SU-DHL-6 (cell line): ENCODE measurements around the gene ARHGEF3.

ENCODE experiments used
- H2AFZ ChIP-seq: fragments of 200-600 bp; sonication (generic); 2 replicates; pipeline ENCODE4 v1.6.1; 2014; ENCODE audit warnings: low read depth, mild to moderate bottlenecking, moderate library complexity, mixed read lengths, antibody characterized with exemption, low read length; ENCODE audit not compliant: severe bottlenecking
- H3F3A ChIP-seq: fragments of 200-600 bp; shearing (Covaris generic); 2 replicates; pipeline ENCODE4 v1.6.0; 2016; ENCODE audit warnings: antibody characterized with exemption, mild to moderate bottlenecking; ENCODE audit not compliant: insufficient read depth
- H3K27ac ChIP-seq: fragments of 200-600 bp; sonication (generic); 2 replicates; pipeline ENCODE4 v1.5.1; 2016; ENCODE audit warnings: low read depth, mild to moderate bottlenecking, low read length, moderate library complexity, mixed read lengths
- H3K27me3 ChIP-seq: fragments of 200-600 bp; sonication (generic), shearing (Covaris generic); 2 replicates; pipeline ENCODE4 v1.6.0; 2014; ENCODE audit warnings: mild to moderate bottlenecking, low read length
- H3K36me3 ChIP-seq: fragments of 200-600 bp; sonication (generic); 2 replicates; pipeline ENCODE4 v1.6.1; 2014; ENCODE audit warnings: mild to moderate bottlenecking, low read length, mixed read lengths
- H3K4me2 ChIP-seq: fragments of 300-600, 200-600 bp; shearing (Covaris generic), sonication (generic); 2 replicates; pipeline ENCODE4 v1.6.0; 2014; ENCODE audit warnings: low read length, low read depth, mild to moderate bottlenecking; ENCODE audit not compliant: poor library complexity, severe bottlenecking
- H3K4me3 ChIP-seq: fragments of 200-600 bp; sonication (generic); 2 replicates; pipeline ENCODE4 v1.5.1; 2014; ENCODE audit warnings: antibody characterized with exemption, low read length, mild to moderate bottlenecking, mixed read lengths; ENCODE audit not compliant: insufficient read depth, poor library complexity, severe bottlenecking
- H3K79me2 ChIP-seq: fragments of 200-600 bp; sonication (generic); 2 replicates; pipeline ENCODE4 v1.6.1; 2014; ENCODE audit warnings: mild to moderate bottlenecking, low read length, moderate library complexity; ENCODE audit not compliant: insufficient read depth
- H3K9ac ChIP-seq: fragments of 200-600 bp; sonication (generic); 2 replicates; pipeline ENCODE4 v1.7.0; 2014; ENCODE audit warnings: mild to moderate bottlenecking, low read length
- H3K9me2 ChIP-seq: fragments of 200-600 bp; sonication (generic); replicated peaks from 2 replicates; pipeline ENCODE4 v1.6.1; 2014; ENCODE audit warnings: low read length; ENCODE audit not compliant: insufficient read depth
- H3K9me3 ChIP-seq: fragments of 200-600 bp; sonication (generic); 2 replicates; pipeline ENCODE4 v1.6.1; 2014; ENCODE audit warnings: low read length, mixed read lengths; ENCODE audit not compliant: insufficient read depth
- H4K20me1 ChIP-seq: fragments of 200-600 bp; sonication (generic); 2 replicates; pipeline ENCODE4 v1.6.1; 2014; ENCODE audit warnings: low read depth, mild to moderate bottlenecking, antibody characterized with exemption, low read length, moderate library complexity, mixed read lengths
- EZH2phosphoT487 ChIP-seq: fragments of 200-600 bp; sonication (generic), shearing (Covaris generic); conservative IDR thresholded peaks from 2 replicates; pipeline ENCODE4 v1.6.1; 2018; ENCODE audit warnings: mild to moderate bottlenecking, antibody characterized with exemption, low read length, moderate library complexity, mixed read lengths
- TF ChIP-seq, protein P1 (sequence below): fragments of 200-600 bp; sonication (generic); IDR thresholded peaks from one replicate; pipeline ENCODE4 v1.5.1; 2017; ENCODE audit warnings: antibody characterized with exemption, mild to moderate bottlenecking, low read length, moderate library complexity; ENCODE audit not compliant: insufficient read depth, poor library complexity, severe bottlenecking

The ARHGEF3 gene

DNA sequence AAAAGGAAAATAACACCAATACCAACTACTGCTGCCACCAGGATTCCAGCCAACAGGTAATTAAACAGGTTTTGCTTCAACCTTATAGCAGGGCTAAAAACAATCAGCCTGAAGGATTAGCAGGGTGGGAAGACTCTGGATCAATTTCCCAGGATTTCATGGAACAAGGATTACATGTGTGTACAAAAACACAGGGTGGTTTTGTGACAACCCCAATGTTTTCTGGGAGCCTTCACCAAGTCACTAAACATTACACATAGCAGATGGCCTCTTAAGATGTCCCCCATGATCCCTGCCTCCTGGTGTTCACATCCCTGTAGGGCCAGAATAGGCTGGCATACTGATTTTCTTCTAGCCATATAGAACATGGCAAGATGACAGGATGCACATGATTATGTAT lies 42.8 kb upstream of the ARHGEF3 start:
- Histone ChIP-seq H3F3A (no peaks in the 10 kb centered on the region), H3K9ac (no peak overlapping the region), H3K4me3 (no peak overlapping the region), H4K20me1 (no peaks in the 10 kb centered on the region), H3K9me3 (no peaks in the 10 kb centered on the region), H2AFZ (no peak overlapping the region), H3K36me3 (no peaks in the 10 kb centered on the region), H3K27me3 (no peaks in the 10 kb centered on the region), H3K4me2 (no peak overlapping the region), H3K79me2 (no peaks in the 10 kb centered on the region), H3K27ac (no peak overlapping the region), H3K9me2 (no peaks in the 10 kb centered on the region)
- TF ChIP-seq EZH2phosphoT487 = no peak
- TF ChIP-seq, protein P1, sequence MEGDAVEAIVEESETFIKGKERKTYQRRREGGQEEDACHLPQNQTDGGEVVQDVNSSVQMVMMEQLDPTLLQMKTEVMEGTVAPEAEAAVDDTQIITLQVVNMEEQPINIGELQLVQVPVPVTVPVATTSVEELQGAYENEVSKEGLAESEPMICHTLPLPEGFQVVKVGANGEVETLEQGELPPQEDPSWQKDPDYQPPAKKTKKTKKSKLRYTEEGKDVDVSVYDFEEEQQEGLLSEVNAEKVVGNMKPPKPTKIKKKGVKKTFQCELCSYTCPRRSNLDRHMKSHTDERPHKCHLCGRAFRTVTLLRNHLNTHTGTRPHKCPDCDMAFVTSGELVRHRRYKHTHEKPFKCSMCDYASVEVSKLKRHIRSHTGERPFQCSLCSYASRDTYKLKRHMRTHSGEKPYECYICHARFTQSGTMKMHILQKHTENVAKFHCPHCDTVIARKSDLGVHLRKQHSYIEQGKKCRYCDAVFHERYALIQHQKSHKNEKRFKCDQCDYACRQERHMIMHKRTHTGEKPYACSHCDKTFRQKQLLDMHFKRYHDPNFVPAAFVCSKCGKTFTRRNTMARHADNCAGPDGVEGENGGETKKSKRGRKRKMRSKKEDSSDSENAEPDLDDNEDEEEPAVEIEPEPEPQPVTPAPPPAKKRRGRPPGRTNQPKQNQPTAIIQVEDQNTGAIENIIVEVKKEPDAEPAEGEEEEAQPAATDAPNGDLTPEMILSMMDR = no peak

DNA sequence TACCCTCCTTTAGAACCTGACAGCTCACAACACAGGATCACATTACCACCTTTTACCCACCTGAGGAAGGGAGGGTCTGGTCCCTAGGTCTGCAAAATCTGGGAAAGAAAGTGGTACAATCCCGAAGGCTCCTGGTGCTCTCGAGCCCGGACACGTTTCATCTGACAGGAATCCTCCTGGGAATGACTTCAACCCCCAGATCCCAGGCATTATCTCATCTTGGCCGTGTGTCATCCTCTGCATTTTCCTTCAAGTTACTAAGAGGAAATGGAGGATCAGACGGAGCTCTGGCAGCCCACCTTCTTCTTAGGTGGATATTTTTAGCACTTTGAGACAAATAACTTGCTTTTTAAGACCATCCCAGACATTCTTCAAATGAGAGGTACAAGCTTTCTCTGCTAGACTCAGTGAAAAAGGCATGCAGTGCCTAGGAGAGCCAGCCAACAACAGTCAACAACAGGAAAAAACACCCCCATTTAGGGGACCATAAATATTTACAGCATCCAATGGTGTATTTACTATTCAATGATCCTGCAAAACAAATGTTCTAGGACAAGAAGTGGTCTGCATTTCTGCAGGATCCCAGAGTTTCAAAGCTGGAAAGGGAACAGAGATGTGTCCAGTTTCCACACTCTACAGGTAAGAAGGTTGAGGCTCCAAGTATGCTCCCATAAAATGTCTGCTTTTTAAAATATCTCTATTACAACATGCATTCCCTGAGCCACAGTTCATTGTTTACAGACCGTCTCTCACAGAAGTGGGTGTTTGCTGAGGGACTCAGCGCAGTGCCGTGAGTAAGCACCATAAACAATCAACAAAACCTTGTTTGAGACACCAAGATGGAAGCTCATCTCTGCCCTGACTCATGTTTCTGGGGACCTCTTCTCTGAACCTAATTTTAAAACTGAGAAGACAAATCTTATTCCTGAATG lies 38.3 kb upstream of the ARHGEF3 start:
- H3K79me2 ChIP-seq = no peaks in the 10 kb centered on the region
- no peaks in the 10 kb centered on the region for H3K27me3 ChIP-seq
- no peaks in the 10 kb centered on the region for H3F3A ChIP-seq
- no peaks in the 10 kb centered on the region for H3K9me2 ChIP-seq
- no peak overlapping the region for H2AFZ ChIP-seq
- no peak for TF ChIP-seq EZH2phosphoT487
- TF ChIP-seq, protein P1 = no peak
- H3K9ac ChIP-seq = no peak overlapping the region
- H3K4me2 ChIP-seq = no peak overlapping the region
- H4K20me1 ChIP-seq = no peaks in the 10 kb centered on the region
- no peak overlapping the region for H3K27ac ChIP-seq
- H3K9me3 ChIP-seq = no peaks in the 10 kb centered on the region
- H3K36me3 ChIP-seq = no peaks in the 10 kb centered on the region
- H3K4me3 ChIP-seq = no peak overlapping the region

DNA sequence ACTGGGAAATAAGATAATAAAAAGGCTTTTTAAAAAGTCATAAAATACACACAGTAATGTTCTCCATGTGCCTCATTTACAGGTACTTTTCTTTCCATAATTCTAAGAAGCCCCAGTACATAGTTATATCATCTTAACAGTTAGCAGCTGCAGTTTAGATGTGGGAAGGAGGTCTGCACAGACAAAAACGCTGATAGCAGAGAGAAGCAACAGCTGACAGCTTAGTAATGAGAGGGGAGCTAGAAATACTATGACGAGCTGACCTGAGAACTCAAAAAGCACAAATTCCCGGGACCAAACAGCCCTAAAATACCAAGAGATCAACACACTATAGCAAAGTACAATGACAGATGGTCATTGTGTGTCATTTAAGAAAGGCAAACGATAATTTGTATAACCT lies 36.7 kb upstream of the ARHGEF3 start:
- Histone ChIP-seq H4K20me1 (no peaks in the 10 kb centered on the region), H2AFZ (no peak overlapping the region), H3K79me2 (no peaks in the 10 kb centered on the region), H3F3A (no peaks in the 10 kb centered on the region), H3K9me3 (no peaks in the 10 kb centered on the region), H3K27ac (no peak overlapping the region), H3K9ac (no peak overlapping the region), H3K27me3 (no peaks in the 10 kb centered on the region), H3K4me2 (no peak overlapping the region), H3K36me3 (no peaks in the 10 kb centered on the region), H3K9me2 (no peaks in the 10 kb centered on the region), H3K4me3 (no peak overlapping the region)
- TF ChIP-seq EZH2phosphoT487 = no peak
